GM06990 (cell line): Measurements from ENCODE around the gene AFG1L.

Experiments
- DNase-seq: peaks from one replicate; pipeline ENCODE4 v3.0.0-alpha.2; 2011; ENCODE audit not compliant: insufficient read length; ENCODE audit errors: extremely low read depth
- H3K27me3 ChIP-seq: replicated peaks from 2 replicates; pipeline ENCODE4 v1.6.0; 2011; ENCODE audit warnings: low read length; ENCODE audit not compliant: control insufficient read depth, insufficient read depth
- H3K36me3 ChIP-seq: 2 replicates; pipeline ENCODE4 v1.5.1; 2011; ENCODE audit warnings: low read length; ENCODE audit not compliant: control insufficient read depth, insufficient read depth
- H3K4me3 ChIP-seq: replicated peaks from 2 replicates; pipeline ENCODE4 v1.5.1; 2011; ENCODE audit warnings: low read depth, mild to moderate bottlenecking, control low read depth, low read length
- TF ChIP-seq, protein P1 (sequence below): IDR thresholded peaks from 2 replicates; pipeline ENCODE4 v1.5.1; 2011; ENCODE audit warnings: low read length, control low read depth, mild to moderate bottlenecking, inconsistent platforms; ENCODE audit not compliant: insufficient read depth, poor library complexity, severe bottlenecking

AFG1L gene

DNA sequence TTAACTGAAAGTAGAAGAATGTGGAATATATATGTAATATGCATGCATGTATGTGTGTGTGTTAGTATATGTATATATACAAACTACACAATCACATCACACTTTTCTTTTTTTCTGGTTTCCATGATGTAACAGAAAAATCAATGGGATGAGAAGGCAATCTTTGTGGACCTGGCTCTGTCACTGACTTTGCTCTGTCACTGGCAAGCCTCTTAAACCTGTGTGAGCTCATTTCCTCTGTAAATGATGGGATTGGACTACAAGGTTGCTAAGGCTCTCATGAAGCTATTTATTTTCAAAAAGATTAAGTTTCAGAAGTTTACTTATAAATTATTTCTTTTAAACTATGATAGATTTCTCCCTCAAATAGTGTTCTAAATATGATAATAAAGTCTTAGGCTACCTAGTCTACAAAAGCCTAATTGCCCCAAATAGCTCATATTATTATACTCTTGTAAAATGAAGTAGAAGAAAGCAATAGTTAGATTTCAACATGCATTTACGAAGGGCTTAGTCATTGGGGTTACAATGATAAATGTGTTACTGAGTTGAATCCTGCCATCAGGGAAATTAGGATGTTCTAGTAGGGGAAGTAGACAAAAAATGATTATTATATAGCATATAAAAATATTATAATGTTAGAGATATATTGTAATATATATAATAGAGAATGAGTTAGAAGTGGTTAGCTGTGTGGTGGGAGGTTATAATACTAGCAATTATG is 129.3 kb downstream of the AFG1L start:
- Histone ChIP-seq H3K27me3 (no peaks in the 10 kb centered on the region), H3K4me3 (no peak overlapping the region), H3K36me3 (no peaks in the 10 kb centered on the region)
- TF ChIP-seq, protein P1, sequence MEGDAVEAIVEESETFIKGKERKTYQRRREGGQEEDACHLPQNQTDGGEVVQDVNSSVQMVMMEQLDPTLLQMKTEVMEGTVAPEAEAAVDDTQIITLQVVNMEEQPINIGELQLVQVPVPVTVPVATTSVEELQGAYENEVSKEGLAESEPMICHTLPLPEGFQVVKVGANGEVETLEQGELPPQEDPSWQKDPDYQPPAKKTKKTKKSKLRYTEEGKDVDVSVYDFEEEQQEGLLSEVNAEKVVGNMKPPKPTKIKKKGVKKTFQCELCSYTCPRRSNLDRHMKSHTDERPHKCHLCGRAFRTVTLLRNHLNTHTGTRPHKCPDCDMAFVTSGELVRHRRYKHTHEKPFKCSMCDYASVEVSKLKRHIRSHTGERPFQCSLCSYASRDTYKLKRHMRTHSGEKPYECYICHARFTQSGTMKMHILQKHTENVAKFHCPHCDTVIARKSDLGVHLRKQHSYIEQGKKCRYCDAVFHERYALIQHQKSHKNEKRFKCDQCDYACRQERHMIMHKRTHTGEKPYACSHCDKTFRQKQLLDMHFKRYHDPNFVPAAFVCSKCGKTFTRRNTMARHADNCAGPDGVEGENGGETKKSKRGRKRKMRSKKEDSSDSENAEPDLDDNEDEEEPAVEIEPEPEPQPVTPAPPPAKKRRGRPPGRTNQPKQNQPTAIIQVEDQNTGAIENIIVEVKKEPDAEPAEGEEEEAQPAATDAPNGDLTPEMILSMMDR: no peak
- DNase-seq: no peak

DNA sequence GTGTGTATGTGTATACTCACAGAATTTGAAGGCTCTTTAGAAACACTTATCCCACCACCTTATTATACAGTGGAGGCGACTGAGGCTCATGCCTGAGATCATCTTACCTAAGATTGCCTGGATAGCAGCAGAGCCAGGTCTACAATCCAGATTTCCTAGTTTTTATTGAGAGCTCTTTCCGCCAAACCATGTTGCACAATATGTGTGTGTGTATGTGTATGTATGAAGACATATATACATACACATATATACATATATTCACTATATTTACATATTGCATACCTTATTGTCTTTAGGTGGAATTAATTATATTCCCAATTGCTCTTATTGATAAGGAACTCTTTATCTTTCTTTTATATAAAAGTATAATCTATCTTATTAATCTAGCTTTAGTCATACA is 130.6 kb downstream of the AFG1L start:
- no peaks in the 10 kb centered on the region for H3K27me3 ChIP-seq
- H3K4me3 ChIP-seq: no peak overlapping the region
- no peak for DNase-seq
- no peaks in the 10 kb centered on the region for H3K36me3 ChIP-seq
- TF ChIP-seq, protein P1: no peak

DNA sequence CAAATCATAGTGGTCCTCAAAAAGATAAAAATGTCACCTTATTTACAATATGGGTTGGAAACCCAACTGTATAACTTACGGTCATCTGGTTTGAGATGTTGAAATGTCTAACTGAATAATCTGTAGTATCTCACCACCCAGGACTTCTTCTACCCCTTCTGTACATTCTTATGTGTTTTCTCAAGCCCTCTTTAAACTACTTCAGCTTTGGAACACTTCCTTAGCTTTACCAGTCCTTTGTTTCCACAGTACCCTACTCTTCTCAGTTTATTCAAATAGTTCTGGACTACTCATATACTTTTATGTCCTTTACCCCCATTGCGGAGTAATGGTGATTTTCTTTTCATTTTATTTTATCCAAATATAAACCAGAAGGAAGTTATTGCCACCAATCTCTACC is 137.3 kb downstream of the AFG1L start:
- TF ChIP-seq, protein P1: no peak
- H3K27me3 ChIP-seq: no peaks in the 10 kb centered on the region

DNA sequence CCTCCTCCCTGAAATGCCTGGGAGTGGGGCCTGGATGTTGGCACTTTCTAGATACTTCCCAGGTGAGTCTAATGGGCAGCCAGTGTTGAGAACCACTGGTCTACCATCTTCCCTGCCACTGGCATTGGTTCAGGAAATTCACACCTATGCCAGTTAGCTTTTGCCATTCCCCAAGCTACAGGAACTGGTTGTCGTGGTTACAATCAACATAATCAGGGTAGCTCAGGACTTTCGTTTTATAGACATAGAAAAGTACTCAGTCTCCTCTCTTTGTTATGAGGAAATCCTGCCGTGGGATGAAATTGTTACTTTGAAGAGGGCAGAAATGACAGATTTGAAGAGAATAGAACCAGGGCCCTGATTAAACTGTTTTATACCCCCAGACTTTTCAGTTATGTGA is 137.9 kb downstream of the AFG1L start:
- no peak overlapping the region for H3K4me3 ChIP-seq
- H3K27me3 ChIP-seq: no peaks in the 10 kb centered on the region
- TF ChIP-seq, protein P1: no peak
- no peaks in the 10 kb centered on the region for H3K36me3 ChIP-seq
- no peak for DNase-seq

More for the DNA sequence above, 137.3 kb downstream of the AFG1L start:
- H3K4me3 ChIP-seq: no peak overlapping the region
- DNase-seq: no peak
- no peaks in the 10 kb centered on the region for H3K36me3 ChIP-seq

DNA sequence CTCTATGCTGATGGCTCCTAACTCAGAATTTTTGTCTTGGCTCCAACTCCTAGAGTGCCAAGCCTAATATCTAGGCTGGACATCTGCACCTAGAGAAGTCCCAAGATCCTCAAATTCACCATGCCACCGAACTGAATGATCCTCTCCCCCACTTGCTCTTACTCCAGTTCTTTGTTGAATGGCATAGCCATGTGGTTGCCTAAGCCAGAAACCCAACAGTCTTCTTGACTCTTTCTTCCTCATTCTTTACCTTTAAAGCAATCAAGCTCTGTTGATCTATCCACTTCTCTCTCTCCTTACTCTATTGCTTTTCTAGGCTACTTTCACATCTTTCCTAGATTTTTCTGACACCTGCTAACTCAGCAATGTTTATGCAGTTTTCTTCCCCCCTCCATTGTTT is 139.4 kb downstream of the AFG1L start:
- Histone ChIP-seq H3K36me3 (no peaks in the 10 kb centered on the region), H3K4me3 (no peak overlapping the region), H3K27me3 (no peaks in the 10 kb centered on the region)
- DNase-seq: no peak
- TF ChIP-seq, protein P1: no peak

DNA sequence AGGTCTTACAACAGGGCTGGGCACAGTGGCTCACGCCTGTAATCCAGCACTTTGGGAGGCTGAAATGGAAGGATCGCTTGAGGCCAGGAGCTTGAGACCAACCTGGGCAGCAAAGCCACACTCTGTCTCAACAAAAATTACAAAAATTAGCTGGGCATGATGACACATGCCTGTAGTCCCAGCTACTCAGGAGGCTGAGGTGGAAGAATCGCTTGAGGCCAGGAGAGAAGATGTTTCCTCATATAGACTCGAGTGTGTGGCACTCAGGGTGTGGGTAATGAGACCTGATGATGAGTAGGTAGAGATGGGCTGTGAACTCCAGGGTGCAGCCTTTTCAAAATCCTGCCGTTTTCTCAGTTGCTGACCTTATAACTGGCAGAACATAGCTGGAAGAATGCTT is 140.5 kb downstream of the AFG1L start:
- DNase-seq: no peak
- Histone ChIP-seq H3K36me3 (no peaks in the 10 kb centered on the region), H3K4me3 (no peak overlapping the region), H3K27me3 (no peaks in the 10 kb centered on the region)
- TF ChIP-seq, protein P1: no peak
